PC-3 (cell line): ENCODE data around the gene TBL3.

Experiments used
- EZH2 ChIP-seq: fragments of 300-600 bp; sonication (generic); IDR thresholded peaks from one replicate; pipeline ENCODE4 v1.6.1; 2017; ENCODE audit warnings: antibody characterized with exemption, mild to moderate bottlenecking, low read length; ENCODE audit not compliant: unreplicated experiment
- TF ChIP-seq, protein P1 (sequence below): fragments of 300-600 bp; sonication (generic); conservative IDR thresholded peaks from 2 replicates; pipeline ENCODE4 v1.5.1; 2017; ENCODE audit warnings: antibody characterized with exemption, low read depth, mild to moderate bottlenecking, low read length

DNA sequence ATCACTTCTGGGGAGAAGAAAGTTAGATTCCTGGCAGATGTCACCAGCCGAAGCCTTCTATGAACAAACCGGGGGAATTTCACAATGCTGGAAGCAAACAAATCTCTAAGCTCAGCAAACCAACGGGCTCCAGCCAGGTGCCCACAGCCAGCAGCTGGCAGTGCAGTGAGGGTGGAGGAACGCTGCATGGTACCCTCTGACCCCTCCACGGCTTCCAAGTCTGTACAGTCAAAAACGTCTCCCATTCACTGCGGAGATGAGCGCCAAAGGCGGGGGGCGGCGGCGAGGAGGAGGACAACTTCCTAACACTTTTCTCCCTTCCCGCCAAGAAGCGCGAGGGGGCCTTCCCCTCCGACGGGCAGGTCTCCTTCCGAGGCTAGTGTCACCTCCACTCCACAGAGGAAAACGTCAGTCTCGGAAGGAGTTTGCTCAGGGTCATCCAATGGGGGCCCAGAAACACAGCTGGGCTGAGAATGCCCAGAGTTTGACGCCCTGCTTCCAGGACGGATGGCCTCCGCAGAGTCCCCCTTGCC is 36.8 kb downstream of the TBL3 start:
- TF ChIP-seq, protein P1, sequence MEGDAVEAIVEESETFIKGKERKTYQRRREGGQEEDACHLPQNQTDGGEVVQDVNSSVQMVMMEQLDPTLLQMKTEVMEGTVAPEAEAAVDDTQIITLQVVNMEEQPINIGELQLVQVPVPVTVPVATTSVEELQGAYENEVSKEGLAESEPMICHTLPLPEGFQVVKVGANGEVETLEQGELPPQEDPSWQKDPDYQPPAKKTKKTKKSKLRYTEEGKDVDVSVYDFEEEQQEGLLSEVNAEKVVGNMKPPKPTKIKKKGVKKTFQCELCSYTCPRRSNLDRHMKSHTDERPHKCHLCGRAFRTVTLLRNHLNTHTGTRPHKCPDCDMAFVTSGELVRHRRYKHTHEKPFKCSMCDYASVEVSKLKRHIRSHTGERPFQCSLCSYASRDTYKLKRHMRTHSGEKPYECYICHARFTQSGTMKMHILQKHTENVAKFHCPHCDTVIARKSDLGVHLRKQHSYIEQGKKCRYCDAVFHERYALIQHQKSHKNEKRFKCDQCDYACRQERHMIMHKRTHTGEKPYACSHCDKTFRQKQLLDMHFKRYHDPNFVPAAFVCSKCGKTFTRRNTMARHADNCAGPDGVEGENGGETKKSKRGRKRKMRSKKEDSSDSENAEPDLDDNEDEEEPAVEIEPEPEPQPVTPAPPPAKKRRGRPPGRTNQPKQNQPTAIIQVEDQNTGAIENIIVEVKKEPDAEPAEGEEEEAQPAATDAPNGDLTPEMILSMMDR = no peak
- no peak for TF ChIP-seq EZH2
